HuH-7 (cell line): ENCODE results near the gene SLC39A10.
"Not testable (repeated sequence)": the region's sequence is repeated elsewhere in the genome, so short reads cannot be mapped to it uniquely, and the experiment has no call there.

Source experiments
- DNase-seq: peaks from one replicate; pipeline ENCODE4 v3.0.0; 2011; ENCODE audit warnings: low spot score

SLC39A10 gene

DNA sequence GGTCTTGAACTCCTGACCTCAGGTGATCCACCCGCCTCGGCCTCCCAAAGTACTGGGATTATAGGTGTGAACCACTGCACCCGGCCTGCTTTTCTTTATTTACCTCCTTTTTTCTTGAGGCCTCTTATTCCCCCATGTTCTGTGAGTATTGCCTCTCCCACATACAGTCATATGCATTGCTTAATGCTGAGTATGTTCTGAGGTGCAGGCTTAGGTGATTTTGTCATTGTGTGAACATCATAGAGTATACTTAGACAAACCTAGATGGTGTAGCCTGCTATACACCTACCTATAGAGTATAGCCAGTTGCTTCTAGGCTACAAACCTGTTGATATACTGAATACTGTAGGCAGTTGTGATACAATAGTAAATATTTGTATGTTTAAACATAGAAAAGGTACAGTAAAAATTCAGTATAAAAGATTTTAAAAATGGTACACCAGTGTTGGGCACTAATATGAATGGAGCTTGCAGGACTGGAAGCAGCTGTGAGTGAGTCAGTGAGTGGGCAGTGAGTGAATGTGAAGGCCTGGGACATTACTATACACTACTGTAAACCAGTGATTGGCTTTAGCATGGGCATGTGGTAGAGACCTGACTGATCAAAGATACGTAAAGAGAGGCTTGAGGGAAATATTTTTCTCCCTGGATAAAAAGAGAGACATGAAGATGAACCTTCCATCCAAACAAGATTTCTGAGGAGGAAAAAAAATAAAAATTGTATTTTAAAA lies 17.6 kb downstream of the SLC39A10 start:
- no peak for DNase-seq

DNA sequence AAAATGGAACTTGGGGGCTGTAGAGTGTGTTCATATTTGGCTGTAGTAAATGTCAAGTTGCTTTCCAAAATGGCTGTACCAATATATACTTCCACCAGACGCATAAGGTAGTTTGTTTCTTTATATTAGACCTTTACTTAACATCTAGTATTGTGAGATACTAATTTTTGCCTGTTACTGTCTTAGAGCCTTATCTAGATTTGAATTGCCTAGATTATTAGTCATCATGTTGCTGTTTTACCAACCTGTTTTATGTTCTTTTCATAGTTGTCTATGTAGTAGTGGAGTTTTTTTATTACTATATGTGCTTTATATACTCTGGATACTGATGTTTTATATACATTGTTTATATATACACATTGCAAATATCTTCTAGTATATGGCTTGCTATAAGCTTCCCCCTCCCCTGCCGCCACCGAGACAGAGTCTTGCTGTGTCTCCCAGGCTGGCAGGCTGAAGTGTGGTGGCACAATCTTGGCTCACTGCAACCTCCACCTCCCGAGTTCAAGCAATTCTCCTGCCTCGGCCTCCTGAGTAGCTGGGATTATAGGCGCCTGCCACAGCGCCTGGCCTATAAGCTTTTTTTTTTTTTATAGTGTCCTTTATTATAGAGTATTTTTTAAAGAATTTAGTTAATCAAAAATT lies 18.9 kb downstream of the SLC39A10 start:
- DNase-seq, result no peak

DNA sequence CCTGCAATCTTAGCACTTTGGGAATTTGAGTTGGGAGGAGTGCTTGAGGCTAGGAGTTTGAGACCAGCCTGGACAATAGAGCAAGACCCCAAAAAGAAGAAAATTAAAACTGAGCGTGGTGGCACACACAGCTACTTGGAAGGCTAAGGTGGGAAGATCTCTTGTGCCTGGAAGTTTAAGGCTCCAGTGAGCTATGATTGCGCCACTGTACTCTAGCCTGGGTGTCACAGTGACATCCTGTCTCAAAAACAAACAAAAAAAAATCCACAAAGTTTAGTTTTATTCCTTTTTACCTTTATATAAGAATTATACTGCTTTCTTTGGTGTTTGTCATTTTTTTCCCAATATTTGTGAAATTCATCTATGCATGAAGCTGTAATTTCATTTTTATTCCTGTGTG lies 20.3 kb downstream of the SLC39A10 start:
- DNase-seq, result no peak

DNA sequence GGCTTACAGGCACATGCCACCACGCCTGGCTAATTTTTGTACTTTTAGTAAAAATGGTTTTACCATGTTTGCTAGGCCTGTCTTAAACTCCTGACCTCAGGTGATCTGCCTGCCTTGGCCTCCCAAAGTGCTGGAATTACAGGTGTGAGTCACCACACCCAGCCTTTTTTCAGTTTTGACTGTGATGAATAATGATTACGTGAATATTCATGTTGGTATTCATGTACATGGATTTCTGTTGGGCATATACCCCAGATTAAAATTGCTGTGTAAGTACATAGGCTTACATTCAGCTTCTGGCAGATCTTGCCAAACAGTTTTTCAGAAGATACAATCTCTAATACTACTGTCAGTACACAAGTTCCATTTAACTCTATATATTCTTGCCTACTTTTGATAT lies 20.9 kb downstream of the SLC39A10 start:
- DNase-seq, result no peak

DNA sequence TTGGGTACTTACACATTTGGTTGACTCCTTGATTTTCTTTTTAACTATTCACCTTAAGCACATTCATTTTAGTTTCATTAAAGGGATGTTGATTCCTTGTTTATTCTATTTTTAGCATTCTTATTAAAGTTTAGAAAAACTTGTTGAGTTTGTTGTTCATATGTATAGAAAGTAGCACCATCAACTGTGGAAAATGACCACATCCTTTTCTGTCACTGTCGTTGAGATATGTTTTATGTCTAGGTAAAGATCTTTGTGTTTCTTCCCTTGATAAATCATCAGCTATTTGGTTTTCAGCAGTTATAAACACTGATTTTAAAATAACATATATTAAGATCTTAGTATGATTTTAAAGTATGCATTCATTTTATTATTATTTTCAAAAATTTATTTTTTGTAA lies 25.1 kb downstream of the SLC39A10 start:
- DNase-seq, result no peak

DNA sequence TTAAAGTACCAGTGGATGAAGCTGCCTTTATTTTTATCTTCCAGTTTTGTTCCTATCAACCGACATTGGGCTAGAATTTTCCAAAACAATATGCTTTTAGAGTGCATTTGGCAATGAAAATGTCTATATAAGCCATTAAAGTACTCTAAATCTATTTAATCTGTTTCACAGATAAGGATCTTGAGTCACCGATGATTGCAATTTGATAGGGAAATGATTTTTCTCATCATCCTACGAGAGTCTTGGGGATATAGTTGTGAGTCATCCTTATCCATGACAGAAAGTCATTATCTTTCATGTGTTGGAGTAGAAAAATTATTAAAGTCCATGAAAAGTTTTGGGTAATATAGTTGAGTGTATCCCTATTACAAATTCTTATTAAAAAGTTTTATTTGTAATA lies 26.1 kb downstream of the SLC39A10 start:
- no peak for DNase-seq

DNA sequence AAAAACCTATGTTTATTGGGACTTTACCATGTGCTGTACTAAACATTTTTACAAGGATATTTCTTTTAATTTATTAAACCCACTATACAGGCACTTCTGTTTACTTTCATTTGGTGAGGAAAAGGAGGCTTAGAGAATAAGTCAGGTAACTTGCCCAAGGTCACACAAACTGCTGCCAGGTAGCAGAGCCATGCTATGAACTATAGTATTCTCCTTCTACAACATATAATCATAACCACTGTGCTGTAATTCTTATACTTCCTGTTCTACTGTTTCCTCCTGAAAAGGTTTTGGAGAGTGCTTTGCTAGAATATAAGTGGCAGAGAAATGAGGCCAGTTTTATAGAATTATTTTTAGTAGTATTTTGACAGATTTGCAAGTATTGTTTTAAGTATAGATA lies 29.5 kb downstream of the SLC39A10 start:
- DNase-seq, result no peak

DNA sequence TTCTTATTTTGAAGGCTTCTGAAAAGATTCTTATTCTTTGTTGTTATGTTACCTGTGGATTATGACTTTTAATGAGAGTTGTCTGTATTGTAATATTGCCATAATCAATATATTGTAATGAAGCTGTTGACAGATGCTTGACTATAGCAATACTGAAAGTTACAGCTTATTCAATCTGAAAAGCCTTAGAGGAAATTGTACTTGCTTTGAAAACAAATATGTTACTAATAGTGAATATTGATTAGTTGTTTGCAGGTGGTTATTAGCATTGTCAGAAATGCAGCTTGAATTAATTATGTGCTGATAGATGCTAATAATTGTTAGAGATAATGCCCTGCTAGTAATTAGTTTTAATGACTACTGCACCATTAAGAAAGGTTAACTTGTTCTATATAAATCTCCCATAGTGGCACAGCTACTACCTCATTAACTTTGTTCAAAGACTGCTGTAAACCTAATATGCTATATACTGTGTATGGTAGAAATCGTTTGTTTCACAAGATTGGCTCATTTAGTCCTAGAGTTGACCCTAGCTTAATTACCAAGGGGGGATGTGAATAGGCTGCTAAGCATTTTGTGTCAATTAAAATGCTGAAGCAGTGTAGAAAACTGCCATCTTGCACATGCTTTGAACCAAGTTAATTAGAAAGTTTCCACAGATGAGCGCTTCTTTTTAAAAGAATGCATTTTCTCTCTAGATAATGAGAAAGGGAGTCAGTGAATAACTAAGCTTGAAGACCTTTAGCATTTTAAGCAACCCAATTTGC lies 30.5 kb downstream of the SLC39A10 start:
- no peak for DNase-seq

DNA sequence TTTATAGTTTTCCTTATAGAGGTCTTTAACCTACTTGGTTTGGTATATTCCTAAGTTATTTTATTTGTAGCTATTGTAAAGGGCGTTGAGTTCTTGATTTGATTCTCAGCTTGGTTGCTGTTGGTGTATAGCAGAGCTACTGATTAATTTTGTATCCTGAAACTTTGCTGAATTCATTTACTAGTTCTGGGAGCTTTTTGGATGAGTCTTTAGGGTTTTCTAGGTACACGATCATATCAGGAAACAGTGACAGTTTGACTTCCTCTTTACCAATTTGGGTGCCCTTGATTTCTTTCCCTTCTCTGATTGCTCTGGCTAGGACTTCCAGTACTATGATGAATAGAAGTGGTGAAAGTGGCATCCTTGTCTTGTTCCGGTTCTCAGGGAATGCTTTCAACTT lies 35.5 kb downstream of the SLC39A10 start:
- DNase-seq, result not testable (repeated sequence)

DNA sequence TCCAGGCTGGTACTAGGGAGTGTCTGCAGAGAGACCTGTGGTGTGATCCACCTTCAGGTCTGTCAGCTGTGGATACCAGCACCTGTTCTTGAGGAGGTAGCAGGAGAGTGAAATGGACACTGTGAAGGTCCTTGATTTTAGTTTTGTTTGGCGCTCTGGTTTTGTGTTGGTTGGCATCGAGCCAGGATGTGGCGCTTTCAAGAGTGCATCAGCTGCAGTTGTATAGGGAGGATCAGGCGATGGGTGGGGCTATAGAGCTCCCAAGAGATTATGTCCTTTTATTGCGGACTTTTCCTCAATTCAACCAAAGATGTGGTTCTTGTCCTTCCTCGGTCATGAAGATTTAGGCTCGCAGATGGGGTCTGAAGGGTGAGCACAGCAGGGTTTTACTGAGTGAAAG lies 37.5 kb downstream of the SLC39A10 start:
- DNase-seq, result no peak

DNA sequence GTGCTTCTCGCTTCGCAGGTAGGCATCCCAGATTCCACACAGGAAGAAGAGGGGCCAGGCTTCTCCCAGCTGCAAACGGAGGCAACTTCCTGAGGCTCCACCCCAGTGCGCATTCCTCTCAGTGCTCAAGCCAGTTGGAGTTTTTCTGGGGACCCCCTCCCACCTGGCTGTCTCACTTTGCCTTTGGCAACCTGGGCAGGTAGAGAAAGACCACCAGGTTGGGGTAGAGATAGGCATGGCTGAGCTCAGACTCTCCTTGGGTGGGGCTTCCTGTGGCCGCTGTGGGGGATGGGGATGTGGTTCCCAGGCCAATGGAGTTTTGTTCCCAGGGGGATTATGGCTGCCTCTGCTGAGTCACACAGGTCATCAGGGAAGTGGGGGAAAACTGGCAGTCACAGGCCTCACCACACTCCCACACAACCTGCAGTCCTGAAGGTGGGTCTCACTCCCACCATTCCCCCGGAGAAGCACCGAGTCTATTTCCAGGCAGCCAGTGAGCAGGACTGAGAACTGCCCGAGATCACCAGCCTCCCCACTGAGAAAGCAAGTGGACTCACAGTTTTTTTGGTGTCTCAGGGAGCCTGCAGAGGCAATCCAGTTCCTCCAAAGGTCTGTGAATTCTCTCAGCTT lies 38.1 kb downstream of the SLC39A10 start:
- DNase-seq, result no peak

DNA sequence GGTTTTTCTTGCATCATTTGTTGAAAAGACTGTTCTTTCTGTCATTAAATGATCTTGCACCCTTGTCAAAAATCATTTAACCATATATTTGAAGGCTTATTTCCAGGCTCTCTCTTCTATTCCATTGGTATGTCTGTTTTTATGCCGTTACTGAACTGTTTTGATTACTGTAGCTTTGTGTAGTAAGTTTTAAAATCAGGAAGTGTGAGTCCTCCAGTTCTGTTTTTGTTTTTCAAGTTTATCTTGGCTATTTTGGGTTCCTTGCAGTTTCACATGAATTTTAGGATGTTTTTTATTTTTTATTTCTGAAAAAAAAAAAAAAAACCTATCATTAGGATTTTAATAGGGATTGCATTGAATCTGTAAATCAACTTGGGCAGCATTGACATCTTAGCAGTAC lies 39.0 kb downstream of the SLC39A10 start:
- DNase-seq, result no peak

DNA sequence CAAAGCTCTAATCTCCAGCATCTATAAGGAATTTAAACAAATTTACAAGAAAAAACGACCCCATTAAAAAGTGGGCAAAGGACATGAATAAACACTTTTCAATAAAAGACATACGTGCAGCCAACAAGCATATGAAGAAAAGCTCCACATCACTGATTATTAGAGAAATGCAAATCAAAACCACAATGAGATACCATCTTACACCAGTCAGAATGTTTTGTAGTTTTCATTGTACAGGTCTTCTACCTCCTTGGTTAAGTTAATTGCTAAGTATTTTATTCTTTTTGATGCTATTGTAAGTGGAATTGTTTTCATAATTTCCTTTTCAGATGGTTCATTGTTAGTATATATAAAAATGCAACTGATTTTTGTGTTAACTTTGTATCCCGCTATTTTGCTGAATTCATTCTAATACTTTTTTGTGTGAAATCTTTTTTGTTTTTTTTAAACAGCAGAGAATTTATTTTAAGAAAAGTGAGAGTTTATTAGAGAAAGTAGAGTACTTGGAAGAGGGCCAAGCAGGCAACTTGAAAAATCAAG lies 40.7 kb downstream of the SLC39A10 start:
- DNase-seq, result no peak

DNA sequence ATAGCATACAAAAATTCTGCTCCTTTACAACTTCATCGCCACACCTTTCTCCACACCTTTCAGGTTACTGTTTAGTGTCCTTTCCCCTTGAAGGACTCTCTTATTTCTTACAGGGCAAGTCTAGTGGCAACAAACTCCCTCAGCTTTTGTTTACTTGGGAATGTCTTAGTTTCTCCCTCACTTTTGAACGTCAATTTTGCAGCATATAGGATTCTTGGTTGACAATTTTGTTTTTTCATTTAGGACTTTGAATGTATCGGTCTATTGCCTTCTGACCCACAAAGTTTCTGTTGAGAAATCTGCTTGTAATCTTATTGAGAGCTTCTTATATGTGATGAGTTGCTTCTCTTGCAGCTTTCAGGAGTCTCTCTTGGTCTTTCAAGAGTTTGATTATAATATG lies 43.5 kb downstream of the SLC39A10 start:
- no peak for DNase-seq

DNA sequence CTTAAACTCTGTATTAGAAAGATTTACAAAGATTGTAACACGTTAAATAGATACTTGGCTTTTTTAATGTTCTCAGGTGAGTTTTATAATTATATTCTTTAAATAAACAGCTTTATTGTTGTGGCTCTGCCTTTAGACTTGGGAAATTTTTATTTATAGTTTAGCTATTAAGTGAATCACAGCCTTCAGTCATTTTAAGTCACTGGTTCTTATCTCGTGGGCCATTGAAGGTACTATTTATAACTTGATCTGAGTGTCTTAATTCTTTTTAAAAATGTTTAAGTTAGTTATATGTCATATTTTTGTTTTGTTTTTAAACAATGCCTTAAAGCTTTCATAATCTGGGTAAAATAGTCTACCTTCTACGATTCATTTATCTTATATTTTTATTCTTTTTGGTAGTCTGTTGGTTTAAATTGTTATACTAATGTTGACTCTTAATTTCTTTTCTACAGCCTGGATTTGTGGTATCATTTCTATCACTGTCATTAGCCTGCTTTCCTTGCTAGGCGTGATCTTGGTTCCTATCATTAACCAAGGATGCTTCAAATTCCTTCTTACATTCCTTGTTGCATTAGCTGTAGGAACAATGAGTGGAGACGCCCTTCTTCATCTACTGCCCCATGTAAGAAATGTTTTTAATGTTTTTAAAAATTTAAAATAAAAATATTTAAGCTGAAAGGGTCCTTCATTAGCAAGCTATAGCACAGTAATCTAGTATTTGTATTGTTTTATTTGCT lies 49.3 kb downstream of the SLC39A10 start:
- no peak for DNase-seq

DNA sequence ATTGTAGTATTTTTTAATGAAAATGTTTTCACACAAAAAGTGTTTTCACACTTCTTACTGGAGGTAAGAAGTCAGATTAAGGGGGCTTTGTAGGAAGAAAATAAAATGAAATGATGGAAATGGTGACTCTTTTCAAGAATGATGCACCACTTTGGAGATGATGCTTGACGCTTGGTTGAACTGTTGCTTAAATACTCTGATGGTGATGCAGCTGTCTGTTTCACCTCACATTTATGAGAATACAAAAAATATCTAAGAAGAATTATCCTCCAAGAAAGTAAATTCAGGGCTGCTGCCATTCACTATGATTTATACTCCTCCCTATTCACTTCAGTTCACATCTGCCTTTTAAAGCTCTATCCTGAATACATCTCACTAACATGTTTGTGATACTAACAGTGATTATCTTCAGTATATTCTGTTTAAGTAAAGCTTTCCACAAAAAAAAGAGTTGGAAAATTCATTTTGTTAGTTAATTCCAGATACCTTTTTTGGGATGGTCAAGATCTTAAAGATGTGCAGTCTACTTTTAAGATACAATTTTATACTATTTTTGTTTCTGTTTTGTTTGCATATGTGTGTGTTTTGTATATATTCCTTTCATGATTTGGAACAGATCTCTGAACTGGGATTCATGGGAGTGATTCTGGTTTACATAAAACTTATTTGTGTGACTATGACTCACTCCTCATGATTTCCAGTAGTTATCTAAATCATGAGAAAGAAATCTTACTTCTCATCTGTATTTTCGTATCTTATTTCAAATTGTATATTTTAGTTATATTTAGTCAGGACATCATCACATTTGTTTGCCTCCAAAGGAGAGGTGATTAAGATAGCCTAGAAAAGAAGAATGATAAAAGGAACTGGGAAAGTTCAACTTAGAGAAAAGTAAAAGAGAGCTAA lies 53.1 kb downstream of the SLC39A10 start:
- DNase-seq, result no peak

DNA sequence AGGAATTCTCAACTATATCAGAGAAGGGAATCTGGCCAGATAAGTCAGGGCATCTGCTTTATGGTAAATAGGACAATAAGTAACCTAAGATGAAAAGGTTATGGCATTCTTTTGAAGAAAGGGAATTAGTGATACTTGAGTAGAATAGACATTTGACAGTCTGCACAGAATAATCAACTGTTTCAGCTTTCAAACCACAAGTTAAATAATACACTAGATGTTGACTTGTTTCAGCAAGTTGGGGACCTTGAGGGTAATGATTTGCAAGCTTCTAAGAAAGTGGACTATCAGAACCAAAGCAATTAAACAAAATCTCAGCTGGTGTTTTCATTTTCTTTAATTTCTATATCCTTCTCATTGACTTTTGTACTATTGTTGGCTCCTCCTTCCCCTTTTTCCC lies 54.5 kb downstream of the SLC39A10 start:
- DNase-seq, result no peak

DNA sequence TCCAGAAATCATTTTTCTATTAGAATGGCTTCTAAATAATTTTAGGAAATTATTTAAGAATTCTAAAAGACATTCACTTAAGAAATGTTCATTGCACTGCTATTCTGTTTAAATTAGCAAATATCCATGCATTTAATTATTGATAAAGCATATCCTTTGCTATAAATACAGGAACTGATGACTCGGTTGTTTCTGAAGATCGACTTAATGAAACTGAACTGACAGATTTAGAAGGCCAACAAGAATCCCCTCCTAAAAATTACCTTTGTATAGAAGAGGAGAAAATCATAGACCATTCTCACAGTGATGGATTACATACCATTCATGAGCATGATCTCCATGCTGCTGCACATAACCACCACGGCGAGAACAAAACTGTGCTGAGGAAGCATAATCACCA lies 59.4 kb downstream of the SLC39A10 start:
- no peak for DNase-seq

DNA sequence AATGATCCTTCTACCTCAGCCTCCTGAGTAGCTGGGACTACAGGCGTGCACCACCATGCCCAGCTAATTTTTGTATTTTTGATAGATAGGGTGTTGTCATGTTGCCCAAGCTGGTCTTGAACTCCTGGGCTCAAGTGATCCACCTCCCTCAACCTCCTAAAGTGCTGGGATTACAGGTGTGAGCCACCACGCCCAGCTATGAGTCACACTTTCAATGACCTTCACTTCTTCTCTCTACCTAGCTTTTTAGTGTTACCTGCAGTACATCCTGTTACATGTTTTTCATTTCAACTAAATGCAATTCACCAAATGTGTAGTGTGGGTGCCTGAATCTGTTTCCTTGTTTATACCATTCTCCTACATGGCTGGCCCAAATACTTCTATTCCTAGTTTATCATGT lies 64.0 kb downstream of the SLC39A10 start:
- no peak for DNase-seq

DNA sequence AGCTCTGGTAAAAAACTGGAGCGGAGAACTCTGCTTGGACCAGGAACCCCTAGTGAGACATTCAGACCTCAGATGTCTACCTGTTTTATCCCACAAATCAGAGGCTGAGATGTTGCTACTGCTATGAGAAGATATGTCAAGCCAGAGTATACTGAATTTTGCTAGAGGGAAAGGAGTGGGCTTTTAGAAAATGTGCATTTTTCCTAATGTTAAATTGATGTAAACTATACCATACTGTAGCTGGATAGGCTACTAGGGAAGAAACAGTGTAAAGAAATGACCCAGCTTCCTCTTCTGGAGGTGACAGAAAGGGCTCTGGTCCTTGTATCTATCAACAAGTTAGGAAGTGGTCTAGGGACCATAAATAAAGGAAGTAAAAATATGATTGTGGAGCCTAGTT lies 65.0 kb downstream of the SLC39A10 start:
- DNase-seq, result no peak

DNA sequence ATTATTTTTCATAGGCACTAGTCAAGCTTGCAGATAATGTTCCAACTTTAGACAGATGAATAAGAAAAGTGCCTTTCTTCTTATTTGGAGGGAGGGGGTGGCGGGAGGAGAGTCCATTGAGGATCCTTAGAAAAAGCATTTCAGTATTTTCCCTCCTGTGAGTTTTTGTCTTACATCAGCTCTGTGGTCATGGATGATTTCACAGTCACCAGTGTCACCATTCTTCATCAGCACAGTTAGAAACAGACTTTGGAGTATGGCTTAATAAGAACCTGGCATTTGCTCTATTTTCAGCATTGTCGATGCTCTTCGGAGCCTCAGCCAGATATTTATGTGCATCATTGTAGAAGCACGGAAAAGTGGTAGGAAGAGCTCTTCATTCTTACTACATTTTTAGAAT lies 70.1 kb downstream of the SLC39A10 start:
- DNase-seq, result no peak
